HS-5 (cell line): ENCODE data around the gene NBPF3.
"Not testable (repeated sequence)": the region's sequence is repeated elsewhere in the genome, so short reads cannot be mapped to it uniquely, and the experiment has no call there.

Source experiments
- DNase-seq: peaks from one replicate; pipeline ENCODE4 v3.0.0-alpha.2; 2012; ENCODE audit warnings: low read depth

Gene NBPF3, protein sequence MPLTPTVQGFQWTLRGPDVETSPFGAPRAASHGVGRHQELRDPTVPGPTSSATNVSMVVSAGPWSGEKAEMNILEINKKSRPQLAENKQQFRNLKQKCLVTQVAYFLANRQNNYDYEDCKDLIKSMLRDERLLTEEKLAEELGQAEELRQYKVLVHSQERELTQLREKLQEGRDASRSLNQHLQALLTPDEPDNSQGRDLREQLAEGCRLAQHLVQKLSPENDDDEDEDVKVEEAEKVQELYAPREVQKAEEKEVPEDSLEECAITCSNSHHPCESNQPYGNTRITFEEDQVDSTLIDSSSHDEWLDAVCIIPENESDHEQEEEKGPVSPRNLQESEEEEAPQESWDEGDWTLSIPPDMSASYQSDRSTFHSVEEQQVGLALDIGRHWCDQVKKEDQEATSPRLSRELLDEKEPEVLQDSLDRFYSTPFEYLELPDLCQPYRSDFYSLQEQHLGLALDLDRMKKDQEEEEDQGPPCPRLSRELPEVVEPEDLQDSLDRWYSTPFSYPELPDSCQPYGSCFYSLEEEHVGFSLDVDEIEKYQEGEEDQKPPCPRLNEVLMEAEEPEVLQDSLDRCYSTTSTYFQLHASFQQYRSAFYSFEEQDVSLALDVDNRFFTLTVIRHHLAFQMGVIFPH

DNA sequence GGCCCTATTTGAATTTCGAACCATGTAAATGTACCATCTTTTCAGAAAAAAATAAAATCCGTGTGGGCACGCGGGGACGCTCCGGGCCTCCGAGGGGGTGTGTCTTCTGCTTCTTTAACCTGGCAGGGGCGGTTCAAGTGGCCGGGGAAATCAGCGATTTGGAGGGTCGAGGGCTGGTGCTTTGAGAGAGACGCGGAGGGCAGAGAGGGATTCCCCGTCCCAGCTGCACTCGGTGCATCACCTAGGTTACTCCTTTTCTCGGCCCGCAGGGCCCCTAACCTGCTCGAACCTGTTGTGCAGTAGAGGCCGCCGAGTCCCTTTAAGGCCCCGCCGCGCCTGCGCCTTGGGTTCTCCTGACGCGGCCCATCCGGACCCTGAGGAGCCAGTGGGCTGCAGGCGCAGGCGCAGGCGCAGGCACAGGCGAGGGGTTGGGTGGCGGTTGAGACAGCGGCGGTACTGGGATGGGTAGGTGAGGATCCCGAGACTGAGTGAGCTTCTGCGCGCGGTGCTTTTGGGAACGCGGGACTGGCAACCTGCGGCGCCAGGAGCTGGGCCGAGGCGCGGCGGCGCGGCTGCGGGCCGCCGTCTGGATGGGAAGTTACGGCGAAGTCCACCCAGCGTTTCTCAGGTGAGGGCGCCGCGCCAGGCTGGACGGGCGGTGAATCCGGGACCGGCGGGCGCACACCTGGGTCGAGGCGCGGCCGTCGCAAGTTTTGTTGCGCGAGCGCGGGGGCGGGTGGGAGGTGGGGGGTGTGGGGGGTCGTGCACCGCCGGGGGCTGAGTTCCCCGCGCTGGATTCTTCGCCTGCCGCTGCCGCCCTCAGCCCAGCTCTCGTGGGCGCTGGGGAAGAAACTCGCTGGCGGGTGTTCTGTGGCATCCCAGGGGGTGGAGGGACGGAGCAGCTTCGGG lies at the start of gene NBPF3:
NBPF3 (plus strand) TSS at position 417 of the 909 bp plus-strand sequence. CDS start 4,950 bp downstream, outside the sequence.
- peak; percentile 38 for DNase-seq

DNA sequence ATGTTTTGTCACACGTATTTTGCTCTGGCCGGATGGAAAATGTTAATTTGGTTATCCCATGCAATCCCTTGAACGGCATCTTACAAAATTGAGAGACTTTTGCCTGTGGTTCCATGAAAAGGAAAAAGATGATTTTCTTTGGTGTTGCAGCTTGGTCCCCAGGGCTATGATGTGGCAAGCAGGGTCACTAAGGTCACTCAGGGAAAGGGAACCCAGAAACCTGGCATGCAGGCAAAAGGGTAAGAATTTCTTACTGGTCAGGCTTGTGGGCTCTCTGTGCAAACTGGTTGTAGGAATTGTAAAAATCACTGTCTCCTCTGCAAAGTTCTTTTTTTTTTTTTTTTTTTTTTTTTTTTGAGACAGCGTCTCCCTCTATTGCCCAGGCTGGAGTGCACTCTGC lies 48.4 kb upstream of the NBPF3 start:
- no peak for DNase-seq

DNA sequence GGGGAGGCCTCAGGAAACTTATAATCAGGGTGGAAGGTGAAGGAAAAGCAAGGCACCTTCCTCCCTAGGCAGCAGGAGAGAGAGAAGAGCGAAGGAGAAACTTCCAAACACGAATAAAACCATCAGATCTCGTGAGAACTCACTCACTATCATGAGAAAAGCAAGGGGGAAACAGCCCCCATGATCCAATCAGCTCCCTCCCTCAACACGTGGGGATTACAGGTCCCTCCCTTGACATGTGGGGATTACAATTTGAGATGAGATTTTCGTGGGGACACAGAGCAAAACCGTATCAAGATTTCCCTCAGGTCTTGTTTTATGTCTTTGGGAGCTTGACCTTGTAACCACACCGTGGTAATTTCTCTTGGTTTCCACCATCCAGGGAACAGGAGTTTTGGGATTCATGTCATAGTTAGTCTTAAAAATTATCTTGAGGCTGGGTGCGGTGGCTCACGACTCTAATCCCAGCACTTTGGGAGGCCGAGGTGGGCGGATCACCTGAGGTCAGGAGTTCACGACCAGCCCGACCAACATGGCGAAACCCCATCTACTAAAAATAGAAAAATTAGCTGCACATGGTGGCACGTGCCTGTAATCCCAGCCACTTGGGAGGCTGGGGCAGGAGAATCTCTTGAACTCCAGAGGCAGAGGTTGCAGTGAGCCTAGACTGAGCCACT lies 47.2 kb upstream of the NBPF3 start:
- no peak for DNase-seq

DNA sequence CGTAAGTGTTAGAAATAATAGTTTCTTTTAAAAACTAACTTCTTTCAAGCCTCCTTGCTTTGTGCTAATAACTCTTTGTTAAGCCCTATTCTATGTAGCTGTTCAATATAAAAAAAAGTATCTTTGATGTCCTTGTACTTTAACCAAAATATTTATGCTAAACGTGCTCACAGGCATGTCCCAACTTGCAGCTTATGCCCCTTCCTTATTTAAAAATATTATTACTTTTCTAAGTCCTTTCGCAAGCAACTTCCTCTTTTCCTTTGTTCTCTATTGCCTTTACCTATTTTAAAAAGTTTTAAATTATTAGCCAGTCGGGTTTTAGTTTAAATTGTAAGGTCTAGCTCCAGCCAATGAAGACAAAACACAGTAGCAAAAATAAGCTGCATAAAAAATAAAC lies 43.4 kb upstream of the NBPF3 start:
- no peak for DNase-seq

DNA sequence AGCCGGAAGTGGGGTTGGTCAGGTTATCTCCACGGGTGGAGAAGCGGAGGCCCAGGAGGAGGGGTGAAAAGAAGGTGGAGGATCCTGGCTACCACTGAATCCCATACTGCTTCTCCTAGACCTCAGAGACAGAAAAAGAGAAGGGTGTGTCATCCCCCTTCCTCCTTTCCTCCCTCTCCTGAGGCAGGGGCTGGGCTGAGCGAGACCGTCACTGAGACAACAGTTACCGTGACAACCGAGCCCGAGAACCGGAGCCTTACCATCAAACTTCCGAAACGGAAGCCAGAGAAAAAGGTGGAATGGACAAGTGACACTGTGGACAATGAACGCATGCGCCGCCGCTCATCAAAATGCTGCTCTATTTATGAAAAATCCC lies 42.1 kb upstream of the NBPF3 start:
- DNase-seq, result no peak

DNA sequence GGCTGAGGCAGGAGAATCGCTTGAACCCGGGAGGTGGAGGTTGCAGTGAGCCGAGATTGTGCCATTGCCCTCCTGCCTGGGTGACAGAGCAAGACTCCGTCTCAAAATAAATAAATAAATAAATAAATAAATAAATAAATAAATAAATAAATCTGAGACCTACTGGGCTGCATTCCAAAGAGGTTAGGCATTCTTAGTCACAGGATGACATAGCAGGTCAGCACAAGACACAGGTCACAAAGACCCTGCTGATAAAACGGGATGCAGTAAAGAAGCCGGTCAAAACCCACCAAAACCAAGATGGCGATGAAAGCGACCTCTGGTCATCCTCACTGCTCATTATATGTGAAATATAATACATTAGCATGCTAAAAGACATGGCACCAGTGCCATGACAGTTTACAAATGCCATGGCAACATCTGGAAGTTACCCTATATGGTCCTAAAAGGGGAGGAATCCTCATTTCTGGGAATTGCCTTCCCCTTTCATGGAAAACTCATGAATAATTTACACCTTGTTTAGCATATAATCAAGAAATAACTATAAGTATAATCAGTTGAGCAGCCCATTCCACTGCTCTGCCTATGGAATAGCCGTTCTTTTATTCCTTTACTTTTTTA lies 38.1 kb upstream of the NBPF3 start:
- not testable (repeated sequence) for DNase-seq

DNA sequence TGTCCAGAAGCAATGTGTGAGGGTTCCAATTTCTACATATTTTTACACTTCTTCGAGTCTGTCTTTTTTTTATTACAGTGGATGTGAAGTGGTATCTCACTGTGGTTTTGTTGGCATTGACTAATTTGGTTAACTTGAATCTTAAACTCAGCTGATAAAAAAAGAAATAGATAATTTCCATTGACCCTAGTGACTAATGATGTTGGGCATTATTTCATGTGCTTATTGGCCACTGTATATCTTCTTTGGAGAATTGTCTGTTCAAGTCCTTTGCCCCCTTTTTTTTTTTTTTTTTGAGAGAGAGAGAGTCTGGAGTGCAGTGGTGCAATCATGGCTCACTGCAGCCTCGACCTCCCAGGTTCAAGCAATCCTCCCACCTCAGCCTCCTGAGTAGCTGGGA lies 33.3 kb upstream of the NBPF3 start:
- no peak for DNase-seq

DNA sequence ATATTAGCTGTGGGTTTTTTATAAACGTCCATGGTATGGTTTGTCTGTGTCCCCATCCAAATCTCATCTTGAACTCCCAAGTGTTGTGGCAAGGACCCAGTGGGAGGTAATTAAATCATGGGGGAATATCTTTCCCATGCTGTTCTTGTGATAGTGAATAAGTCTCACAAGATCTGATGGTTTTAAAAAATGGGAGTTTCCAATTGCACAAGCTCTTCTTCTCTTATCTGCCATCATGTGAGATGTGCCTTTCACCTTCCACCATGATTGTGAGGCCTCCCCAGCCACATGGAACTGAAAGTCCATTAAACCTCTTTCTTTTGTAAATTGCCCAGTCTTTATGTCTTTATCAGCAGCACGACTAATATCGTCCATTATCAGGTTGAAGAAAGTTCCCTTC lies 30.0 kb upstream of the NBPF3 start:
- DNase-seq, result not testable (repeated sequence)

DNA sequence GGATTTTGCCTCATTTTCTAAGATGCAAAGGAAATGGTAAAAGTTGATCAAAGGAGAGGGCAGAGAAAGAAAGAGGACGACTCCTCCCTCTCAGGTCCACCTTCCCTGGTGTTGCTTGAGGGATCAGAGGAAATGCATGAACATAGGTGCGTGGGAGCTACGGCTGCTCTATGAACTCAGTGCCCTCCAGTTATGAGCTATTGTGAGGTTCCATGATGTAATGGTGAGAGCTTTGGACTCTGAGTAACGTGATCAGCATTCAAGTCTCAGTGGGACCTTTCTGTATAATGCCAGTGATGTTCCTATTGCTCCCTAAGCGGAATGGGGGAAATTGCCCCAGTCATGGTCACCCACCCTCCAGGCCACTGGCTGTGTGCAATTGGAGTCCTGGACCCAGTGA lies 25.9 kb upstream of the NBPF3 start:
- no peak for DNase-seq

DNA sequence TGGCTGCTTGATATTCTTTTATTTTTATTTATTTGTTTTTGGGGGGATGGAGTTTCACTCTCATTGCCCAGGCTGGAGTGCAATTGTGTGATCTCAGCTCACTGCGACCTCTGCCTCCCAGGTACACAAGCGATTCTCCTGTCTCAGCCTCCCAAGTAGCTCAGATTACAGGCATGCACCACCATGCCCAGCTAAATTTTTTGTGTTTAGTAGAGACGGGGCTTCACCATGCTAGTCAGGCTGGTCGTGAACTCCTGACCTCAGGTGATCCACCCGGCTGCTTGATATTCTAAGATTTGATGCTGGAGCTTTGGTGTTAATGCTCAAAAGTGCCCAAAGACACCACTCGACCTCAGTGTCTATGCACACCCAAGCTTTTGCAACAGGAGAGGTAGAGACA lies 19.6 kb upstream of the NBPF3 start:
- DNase-seq, result not testable (repeated sequence)

DNA sequence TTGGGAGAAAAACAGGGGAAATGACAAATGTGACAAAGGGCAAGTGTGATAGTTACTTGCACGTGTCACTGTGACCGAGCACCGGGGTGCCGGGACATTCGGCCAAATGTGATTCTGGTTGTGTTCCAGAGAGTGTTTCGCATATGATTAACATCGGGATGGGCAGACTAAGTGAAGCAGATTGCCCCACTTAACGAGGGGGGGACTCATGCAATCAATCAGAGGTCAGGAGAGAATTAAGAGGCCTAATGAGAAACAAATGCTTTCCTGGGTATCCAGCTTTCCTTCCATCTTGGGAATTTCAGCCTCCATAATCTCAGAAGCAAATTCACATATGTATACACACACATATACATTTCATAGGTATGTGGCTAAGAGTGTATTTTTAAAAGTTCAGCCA lies 18.6 kb upstream of the NBPF3 start:
- not testable (repeated sequence) for DNase-seq

DNA sequence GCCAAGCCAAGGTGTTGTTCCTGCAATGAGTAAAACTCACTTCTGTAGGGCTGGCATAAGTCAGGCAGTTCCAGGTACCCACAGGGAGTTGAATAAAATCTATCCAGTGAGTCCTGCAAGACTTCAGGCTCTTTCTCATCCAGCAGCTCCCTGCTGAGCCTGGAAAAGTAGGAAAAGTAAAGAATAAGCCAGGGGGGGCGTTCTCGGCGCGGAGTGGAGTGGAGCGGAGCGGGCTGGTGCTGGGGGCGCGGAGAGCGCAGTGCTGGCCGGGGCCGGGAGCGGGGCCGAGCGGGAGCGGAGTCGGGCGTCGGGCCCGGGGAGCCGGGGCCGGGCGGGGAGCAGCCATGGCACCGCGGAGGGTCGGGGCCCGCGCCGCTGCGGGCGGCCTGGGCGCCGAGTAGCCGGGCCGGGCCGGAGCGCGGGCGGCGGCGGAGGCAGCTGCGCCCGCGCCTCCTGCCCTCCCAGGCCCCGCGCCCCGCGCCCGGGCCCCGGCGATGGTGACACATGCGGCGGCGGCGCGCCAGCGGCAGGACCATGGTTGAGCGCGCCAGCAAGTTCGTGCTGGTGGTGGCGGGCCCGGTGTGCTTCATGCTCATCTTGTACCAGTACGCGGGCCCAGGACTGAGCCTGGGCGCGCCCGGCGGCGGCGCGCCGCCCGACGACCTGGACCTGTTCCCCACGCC lies 12.0 kb upstream of the NBPF3 start:
- not testable (repeated sequence) for DNase-seq

DNA sequence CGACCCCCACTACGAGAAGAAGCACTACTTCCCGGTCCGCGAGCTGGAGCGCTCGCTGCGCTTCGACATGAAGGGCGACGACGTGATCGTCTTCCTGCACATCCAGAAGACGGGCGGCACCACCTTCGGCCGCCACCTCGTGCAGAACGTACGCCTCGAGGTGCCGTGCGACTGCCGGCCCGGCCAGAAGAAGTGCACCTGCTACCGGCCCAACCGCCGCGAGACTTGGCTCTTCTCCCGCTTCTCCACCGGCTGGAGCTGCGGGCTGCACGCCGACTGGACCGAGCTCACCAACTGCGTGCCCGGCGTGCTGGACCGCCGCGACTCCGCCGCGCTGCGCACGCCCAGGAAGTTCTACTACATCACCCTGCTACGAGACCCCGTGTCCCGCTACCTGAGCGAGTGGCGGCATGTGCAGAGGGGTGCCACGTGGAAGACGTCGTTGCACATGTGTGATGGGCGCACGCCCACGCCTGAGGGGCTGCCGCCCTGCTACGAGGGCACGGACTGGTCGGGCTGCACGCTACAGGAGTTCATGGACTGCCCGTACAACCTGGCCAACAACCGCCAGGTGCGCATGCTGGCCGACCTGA lies 11.4 kb upstream of the NBPF3 start:
- not testable (repeated sequence) for DNase-seq

DNA sequence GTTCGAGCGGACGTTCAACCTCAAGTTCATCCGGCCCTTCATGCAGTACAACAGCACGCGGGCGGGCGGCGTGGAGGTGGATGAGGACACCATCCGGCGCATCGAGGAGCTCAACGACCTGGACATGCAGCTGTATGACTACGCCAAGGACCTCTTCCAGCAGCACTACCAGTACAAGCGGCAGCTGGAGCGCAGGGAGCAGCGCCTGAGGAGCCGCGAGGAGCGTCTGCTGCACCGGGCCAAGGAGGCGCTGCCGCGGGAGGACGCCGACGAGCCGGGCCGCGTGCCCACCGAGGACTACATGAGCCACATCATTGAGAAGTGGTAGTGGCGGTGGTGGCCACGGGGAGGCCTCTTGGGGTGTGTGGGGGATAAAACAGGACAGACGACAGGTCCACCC lies 10.7 kb upstream of the NBPF3 start:
- DNase-seq, result not testable (repeated sequence)

DNA sequence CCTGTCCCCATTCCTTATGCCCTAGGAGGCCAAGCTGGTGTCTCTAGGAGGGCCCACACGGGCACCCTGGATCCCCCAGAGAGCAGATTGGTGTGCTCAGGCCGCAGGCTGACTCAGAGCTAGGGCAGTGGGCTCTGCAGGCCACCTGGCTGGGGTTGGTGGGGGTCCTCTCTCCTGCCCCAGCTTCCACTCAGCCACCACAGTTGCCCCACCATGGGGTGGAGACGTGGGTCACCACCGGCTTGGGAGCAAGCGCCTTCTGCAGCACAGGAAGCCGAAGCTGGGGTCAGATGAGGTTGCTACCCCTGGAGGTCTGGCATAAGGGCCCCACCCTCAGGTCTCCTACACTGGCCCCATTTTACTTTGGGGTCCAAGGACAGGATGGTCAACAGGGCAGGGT lies 9.1 kb upstream of the NBPF3 start:
- not testable (repeated sequence) for DNase-seq

DNA sequence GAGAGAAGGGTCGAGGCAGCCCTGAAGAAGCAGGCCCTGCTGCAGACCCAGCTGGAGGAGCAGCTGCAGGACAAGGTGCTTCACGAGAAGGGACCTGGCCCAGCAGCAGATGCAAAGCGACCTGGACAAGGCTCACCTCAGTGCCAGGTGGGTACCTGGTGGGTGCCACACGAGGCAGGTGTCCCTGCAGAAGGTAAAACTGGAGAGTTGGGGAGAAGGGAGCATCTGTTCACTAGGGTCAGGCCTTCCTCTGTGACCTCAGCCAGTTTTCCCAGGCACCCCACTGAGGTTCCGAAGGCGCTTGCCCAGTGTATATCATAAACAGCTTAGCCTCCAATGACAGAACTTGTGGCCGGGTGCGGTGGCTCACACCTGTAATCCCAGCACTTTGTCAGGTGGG lies 5.5 kb upstream of the NBPF3 start:
- no peak for DNase-seq

DNA sequence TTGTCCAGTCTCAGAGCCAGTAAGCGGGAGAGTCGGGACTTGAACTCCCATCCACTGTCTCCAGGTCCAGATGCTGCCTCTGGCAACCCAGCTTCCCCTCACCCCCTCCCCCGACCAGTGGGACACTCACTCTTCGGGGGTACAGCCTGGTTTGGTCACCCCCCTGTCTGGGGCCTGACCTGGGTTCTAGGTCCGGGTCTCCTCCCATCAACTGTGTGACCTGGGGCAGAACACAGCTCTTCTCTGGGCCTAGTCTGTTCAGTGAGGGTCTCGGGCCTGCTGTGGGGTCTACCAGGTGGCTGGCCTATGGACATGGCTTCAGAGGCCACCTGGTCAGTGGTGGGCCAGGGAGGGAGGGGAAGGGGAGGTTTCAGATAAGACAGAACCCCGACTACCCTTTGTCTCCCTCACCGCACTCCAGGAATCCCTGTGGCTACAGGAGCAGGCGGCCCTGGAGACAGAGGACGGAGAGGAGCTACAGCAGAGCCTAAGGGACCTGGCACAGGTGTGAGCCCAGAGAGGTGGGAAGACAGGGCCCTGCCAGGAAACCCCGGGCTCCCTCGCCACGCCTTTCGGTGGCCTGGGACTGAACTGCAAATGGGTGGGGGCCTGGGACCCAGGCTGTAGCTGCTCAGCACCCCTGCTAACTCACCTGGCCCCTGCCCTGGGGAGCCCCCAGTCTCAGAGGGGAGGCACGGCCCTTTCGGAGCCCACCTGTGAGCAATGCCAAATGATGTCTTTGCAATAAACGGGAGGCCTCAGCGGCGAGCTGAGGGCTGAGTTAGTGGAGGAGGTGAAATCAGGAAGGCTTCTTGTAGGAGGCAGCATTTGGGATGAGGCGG lies 4.1 kb upstream of the NBPF3 start:
- DNase-seq, result no peak

DNA sequence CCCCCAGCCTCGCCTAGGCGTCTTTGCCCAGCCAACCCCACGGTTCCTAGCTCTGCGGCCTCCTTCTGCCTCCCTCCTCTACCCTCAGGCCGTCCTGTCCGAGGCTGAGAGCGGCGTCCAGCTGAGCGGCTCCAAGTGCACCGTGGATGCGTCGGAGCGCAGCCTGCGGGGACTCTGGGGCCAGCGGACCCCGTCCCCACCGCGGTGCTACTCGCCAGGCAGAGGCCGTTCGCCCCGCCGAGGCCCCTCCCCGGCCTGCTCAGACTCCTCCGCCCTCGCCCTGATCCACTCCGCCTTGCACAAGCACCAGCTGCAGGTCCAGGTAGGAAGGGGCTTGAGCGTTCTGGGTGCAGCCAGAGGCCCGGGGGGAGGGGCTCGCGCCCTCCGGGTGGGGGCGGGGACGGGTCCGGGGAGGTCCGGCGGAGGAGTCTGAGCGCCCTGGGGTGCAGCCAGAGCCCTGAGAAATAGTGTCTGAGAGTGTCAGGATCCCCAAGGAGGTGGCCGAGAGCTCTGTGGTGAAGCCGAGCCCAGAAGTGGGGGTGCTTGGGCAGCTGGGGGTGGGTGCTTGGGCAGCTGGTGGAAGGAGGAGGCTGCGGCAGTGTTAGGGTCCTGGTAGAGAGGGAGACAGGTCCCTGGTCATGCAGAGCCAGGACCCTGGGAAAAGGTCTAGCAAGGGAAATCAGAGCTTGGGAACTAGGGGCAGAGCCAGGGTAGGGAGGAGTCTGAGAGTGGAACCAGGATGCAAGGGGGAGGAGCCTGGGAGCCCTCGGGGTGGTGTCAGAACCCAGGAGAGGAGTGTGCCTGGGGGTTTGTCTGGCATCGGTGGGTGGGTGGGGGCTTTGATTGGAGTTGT lies 3.2 kb upstream of the NBPF3 start:
- no peak for DNase-seq

DNA sequence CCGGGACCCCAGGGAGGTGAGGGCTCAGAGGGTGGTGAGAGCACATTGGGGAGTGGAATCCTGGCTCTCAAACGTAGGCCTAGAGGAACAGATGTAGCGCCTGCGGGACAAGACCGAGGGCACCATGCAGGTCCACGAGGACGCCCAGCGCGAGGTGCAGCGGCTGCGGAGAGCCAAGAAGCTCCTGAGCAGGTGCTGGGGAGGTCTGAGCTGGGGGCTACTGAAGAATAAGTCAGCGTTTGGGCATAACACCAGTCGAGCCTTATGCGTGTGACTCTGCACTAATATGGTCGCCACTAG lies 2.6 kb upstream of the NBPF3 start:
- no peak for DNase-seq
